ENCODE results near the gene HOXA7.

HOXA7 gene

GRCh38 chr7:27156508-27156898 lies at the start of gene HOXA7:
Gene HOXA7 (minus strand): TSS chr7:27156675. CDS start chr7:27156545, 130 bp downstream.
- peak within 1 kb of the TSS; percentile 28 to 57 (median 46) for H3K4me3 ChIP-seq
- H3K27ac ChIP-seq, result peak within 1 kb of the TSS in 16 of 21 experiments; percentile 13 to 94 (median 79)

GRCh38 chr7:27205325-27206280 lies 49.1 kb upstream of the HOXA7 start:
- H3K27ac ChIP-seq, result no peak overlapping the region
- H3K4me3 ChIP-seq, result peak overlapping the region in 1 of 7 experiments; percentile 9

GRCh38 chr7:27204851-27205322 lies 48.4 kb upstream of the HOXA7 start:
- peak overlapping the region in 1 of 7 experiments; percentile 9 for H3K4me3 ChIP-seq
- H3K27ac ChIP-seq, result no peak overlapping the region

- H3K4me3 ChIP-seq, result no peak overlapping the region
- no peak overlapping the region for H3K27ac ChIP-seq
These were observed 47.6 kb upstream of the HOXA7 start for GRCh38 chr7:27203964-27204594.

GRCh38 chr7:27203365-27203953 lies 47.0 kb upstream of the HOXA7 start:
- Histone ChIP-seq H3K4me3 (no peak overlapping the region), H3K27ac (no peak overlapping the region)

- Histone ChIP-seq H3K27ac (no peak overlapping the region), H3K4me3 (no peak overlapping the region)
These were observed 46.3 kb upstream of the HOXA7 start for GRCh38 chr7:27202862-27203134.

- no peak overlapping the region for H3K27ac ChIP-seq
- no peak overlapping the region for H3K4me3 ChIP-seq
These were observed 45.8 kb upstream of the HOXA7 start for GRCh38 chr7:27202018-27202861.

- peak overlapping the region in 1 of 7 experiments; percentile 12 for H3K4me3 ChIP-seq
- H3K27ac ChIP-seq, result no peak overlapping the region
These were observed 45.1 kb upstream of the HOXA7 start for GRCh38 chr7:27201580-27202017.

GRCh38 chr7:27200761-27201579 lies 44.5 kb upstream of the HOXA7 start:
- Histone ChIP-seq H3K4me3 (peak overlapping the region in 4 of 7 experiments; percentile 26 to 42 (median 34)), H3K27ac (no peak overlapping the region)

GRCh38 chr7:27199849-27200760 lies 43.6 kb upstream of the HOXA7 start, which contains the start of gene HOXA13:
Gene HOXA13 (minus strand): TSS chr7:27200091. CDS start chr7:27200077, 14 bp downstream.
- Histone ChIP-seq H3K4me3 (peak within 1 kb of the TSS; percentile 10 to 42 (median 31)), H3K27ac (peak within 1 kb of the TSS in 3 of 21 experiments; percentile 4 to 76 (median 34))

- H3K27ac ChIP-seq, result peak overlapping the region in 3 of 21 experiments; percentile 4 to 76 (median 34)
- H3K4me3 ChIP-seq, result peak overlapping the region in 5 of 7 experiments; percentile 10 to 42 (median 20)
These were observed 42.7 kb upstream of the HOXA7 start for GRCh38 chr7:27198871-27199801.

GRCh38 chr7:27198138-27198841 lies 41.8 kb upstream of the HOXA7 start:
- peak overlapping the region in 2 of 7 experiments; percentile 20 to 25 for H3K4me3 ChIP-seq
- H3K27ac ChIP-seq, result peak overlapping the region in 2 of 21 experiments; percentile 4 to 76

GRCh38 chr7:27197137-27198042 lies 40.9 kb upstream of the HOXA7 start:
- H3K27ac ChIP-seq, result peak overlapping the region in 1 of 21 experiments; percentile 76
- H3K4me3 ChIP-seq, result no peak overlapping the region

- Histone ChIP-seq H3K27ac (no peak overlapping the region), H3K4me3 (no peak overlapping the region)
These were observed 39.9 kb upstream of the HOXA7 start for GRCh38 chr7:27196287-27196767.

Data from skin epidermis (tissue), 12 donors.